Non-pigmented ciliary epithelial cell (primary cell): Measurements from ENCODE around the gene COA5.
A peak's percentile ranks its signal among the peaks of the same experiment; 100 is the strongest.

Source experiments
- DNase-seq: peaks from one replicate; pipeline ENCODE4 v3.0.0-alpha.2; 2010; ENCODE audit warnings: low read depth

The COA5 gene

GRCh38 chr2:98571796-98572195 is 36.5 kb downstream of the COA5 start:
- no peak for DNase-seq

DNA sequence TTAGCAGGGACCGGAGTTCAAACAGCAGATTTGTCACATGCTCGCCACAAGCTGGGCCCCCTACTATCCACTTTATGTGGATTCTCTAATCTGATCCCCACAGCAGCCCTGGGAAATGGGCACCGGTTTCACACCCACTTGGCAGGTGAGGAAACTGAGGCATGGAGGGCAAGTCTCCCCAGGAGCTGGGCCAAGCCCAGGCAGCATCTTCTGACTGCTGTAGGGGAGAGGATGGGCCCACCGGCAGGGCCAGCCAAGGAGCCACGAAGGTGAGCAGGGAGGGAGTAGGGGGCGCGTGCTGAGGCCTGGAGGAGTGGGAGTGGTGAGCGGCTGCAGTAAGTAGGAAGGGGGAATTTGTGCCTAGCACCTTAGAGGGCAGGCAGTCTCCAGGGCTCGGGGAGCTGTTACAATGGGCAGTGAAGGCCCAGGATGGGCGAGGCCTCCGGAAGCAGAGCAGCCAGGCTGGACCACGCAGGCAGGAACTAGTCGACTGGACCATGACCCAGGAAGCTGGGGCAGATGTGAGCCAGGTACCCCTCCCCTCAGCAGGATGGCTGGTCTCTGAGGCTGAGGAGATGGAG is 37.1 kb downstream of the COA5 start:
- DNase-seq, result no peak

- DNase-seq, result no peak
Measured at GRCh38 chr2:98570356-98570755, 38.0 kb downstream of the COA5 start.

GRCh38 chr2:98569915-98570314 is 38.4 kb downstream of the COA5 start:
- no peak for DNase-seq

- DNase-seq, result no peak
Measured at GRCh38 chr2:98569197-98569793, 39.0 kb downstream of the COA5 start.

- DNase-seq, result peak; percentile 14
Measured at GRCh38 chr2:98568161-98568956, 40.0 kb downstream of the COA5 start.

- DNase-seq, result no peak
Measured at GRCh38 chr2:98565941-98566340, 42.4 kb downstream of the COA5 start.

- DNase-seq, result no peak
Measured at GRCh38 chr2:98565286-98565860, 42.9 kb downstream of the COA5 start.

DNA sequence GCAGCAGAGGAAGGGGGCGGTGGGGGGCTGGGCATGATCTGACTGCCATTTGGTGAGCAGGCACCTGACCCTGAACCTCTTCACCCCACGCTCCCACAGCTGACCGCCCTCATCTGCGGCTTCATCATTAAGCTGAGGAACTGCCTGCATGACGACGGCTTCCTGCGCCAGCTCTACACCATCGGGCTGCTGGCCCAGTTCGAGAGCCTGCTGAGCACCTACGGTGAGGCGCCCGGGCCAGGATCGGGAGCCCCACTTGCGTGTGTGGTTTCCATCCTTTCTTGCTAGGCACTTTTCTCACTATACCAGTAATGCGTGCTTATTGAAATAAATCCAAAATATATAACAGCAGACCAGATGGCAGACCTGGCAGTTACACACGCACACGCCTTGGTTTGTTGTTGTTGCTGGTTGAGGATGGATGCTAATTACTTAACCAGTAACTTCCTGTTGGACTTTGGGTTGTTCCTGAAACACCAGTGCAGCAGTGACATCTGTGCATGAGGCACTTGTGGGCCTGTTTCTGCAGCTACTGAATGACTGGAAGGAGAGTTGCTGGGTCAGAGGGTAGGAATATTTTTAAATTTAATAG is 43.7 kb downstream of the COA5 start:
- DNase-seq, result no peak

DNA sequence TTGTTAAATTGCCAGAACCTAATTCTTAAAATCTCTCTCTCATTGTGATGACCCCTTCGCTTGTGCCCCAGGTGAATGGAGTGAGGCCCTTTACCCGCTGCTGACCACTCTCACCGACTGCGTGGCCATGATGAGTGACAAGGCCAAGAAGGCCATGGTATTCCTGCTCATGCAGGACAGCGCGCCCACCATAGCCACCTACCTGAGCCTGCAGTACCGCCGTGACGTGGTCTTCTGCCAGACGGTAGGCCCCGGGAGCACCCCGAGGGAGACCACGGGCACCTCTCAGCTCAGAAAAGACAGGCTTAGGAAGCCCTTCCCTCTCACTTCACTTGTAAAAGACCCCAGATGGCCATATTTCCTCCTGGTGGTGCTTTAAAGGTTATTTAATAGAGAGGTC is 44.9 kb downstream of the COA5 start:
- DNase-seq, result no peak

DNA sequence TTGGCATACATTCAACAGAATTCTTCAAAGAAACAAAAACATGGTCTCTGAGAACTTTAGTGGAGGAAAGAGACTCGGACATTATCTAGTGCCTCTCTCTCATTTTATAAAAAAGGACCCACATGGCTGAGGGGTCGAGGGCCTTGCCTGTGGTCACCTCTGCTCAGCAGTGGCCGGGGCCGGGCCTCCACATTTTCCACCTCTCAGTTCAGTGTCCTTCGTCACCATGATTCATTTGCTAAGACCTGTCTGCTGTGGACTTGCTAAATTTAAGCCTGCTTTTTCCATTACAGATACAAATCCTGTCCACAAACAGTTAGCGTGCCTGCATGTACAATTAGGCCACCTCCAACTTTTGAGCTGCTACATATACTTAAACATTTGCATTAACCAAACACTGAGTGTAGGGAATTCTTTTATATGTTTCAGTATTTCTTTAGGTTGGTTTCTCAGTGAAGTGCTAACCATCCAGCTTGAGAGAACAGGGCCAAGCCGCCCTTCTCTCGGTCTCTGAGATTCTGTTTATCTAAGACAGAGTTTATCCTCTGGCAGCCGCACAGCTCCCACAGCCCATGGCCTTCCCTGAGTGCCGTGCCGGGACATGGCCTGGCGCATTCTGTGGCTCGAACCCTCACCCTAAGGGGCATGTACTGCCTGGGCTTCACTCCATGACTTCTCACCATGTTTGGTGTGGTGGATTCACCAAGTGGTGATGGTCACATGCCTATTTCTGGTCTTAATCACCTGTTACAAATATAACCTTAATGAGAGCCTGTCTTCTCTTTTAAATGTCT is 46.2 kb downstream of the COA5 start:
- no peak for DNase-seq

- no peak for DNase-seq
Measured at GRCh38 chr2:98561018-98561417, 47.3 kb downstream of the COA5 start.

- peak; percentile 81 for DNase-seq
Measured at GRCh38 chr2:98560256-98560771, 48.0 kb downstream of the COA5 start.

DNA sequence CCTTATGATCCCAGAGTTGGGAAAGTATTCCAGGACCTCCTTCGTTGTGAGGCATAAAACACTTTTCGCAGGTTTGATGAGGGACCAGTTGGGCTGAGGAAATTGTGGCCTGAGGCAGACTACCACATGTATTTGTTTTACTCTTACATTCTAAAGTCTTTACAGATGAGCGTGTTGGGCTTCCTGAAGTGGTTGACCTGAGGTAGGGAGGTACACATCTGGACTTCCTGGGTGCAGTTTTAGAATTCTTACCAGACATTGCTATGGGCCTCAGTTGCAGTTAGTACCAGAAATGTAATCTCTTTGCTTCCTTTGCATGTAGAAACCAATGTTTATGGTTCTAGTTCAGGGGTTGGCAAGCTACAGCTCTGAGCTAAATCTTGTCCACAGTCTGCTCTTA is 48.7 kb downstream of the COA5 start:
- DNase-seq, result no peak

DNA sequence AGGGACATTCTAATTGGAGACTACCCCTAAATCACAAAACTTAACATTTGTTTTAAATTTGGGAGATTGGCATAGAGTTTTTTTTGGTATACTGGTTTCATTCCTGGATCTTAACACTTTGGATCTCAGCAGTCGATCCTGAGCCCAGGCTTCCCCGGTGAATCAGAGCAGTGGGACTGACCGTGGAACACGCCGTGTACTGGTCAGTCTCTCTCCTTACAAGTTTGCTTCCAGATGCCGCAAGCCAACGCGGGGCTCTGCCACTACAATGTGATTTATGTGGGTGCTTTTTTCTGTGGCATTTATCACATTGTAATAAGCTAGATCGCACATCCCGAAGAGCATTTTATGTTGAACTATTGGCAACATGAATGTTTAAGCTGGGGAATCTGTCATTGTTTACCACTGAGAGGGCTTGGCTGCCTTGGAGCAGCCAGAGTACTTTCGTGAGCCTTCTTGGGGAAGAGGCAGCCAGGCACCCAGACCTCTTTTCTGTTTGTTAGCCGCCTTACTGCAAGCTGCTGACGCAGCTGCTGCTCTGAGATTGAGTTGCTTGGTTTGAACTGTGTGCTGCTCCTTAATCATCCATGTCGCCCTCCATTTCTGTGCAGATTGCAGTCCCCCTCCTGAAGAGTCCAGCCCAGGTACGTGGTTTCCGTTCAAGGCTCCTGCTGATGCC is 49.3 kb downstream of the COA5 start:
- DNase-seq, result no peak

DNA sequence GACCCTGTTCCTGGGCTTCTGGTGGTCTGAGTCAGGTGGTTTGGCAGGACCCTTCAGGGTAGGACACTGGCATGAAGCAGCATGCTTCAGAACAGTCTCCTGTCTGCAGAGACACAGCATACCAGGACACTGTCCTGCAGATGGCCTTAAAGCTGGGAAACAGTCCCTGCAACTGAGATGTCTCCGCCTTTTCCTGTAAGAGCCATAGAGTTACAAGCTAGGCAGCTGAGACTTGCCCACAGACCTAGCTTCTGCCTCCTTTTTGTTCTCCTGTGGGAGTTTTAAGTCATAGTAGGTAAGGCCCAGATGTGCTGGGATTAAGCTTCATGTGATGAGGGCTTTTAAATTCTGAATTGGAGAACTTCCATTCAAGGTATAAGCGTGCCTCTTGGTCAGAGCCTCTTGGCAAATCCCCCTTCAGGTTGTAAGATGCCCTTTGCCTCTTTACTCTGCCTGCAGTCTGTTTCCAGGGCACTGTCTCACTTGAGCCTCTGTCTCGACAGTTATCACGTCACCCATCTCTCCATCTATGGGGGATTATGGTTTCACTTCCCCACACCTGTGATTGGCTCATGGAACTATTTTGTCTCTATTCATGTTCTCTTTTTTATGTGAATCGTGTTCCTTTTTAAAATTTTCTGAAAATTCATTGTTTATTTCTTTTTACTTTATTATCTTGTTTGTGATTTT is 51.8 kb downstream of the COA5 start:
- no peak for DNase-seq

DNA sequence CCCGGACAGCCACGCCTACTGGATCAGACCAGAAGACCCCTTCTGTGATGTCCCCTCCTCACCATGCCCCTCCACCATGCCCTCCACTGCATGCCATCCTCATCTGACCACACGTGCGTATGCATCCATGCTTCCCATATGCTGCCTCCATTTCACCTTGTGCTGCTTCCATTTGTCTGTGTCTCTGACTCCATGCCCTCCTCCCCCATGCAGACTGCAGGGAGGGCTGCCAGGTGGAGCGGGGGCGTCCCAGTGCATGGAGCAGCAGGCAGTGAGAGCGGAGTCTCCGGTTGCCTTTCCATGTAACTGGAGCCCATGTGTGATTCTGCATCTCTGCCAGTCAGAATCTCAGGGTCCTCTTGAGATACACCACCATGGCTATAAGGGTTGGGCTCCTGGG is 52.6 kb downstream of the COA5 start:
- DNase-seq, result no peak

GRCh38 chr2:98554116-98554861 is 54.0 kb downstream of the COA5 start:
- no peak for DNase-seq

- DNase-seq, result peak; percentile 27
Measured at GRCh38 chr2:98552499-98553179, 55.7 kb downstream of the COA5 start.
